ENCODE results near the gene FXN. TPM values are rescaled to one million over a fixed set of nuclear protein-coding genes. Genes with fewer than 3 reads are reported as not detected.
"Not testable (repeated sequence)": the region's sequence is repeated elsewhere in the genome, so short reads cannot be mapped to it uniquely, and the experiment has no call there.

The FXN gene
- total RNA-seq, 4 donors from 2014 or later: 1.8 to 6.1 (median 3.9) TPM

- no peaks in the 10 kb centered on the region for H3K9me3 ChIP-seq
- no peak overlapping the region for H3K4me3 ChIP-seq
- no peaks in the 10 kb centered on the region for H3K36me3 ChIP-seq
- TF ChIP-seq CTCF (IDR thresholded peaks at IDR 0.05) (no peak), POLR2A (IDR thresholded peaks at IDR 0.05) (no peak)
- intact Hi-C loops (cut with DNase I): no loop called here
- 86 to 93% methylated on average over 3 to 6 of the region's 7 CpGs for WGBS, 2 donors
- H3K27me3 ChIP-seq: no peaks in the 10 kb centered on the region
- peaks cover 3 to 30% (median 20%) of the 10 kb centered on the region in 3 donors for H3K4me1 ChIP-seq
- no peak for DNase-seq
- H3K27ac ChIP-seq: no peak overlapping the region
Measured at GRCh38 chr9:69093471-69094103, 58.0 kb downstream of the FXN start.

GRCh38 chr9:69094361-69095135 lies 59.0 kb downstream of the FXN start:
- H3K27ac ChIP-seq; H3K36me3 ChIP-seq; H3K27me3 ChIP-seq; intact Hi-C loops (cut with DNase I); H3K4me3 ChIP-seq; H3K9me3 ChIP-seq; DNase-seq: not testable (repeated sequence)
- H3K4me1 ChIP-seq: peaks cover 3 to 30% (median 20%) of the 10 kb centered on the region in 3 donors
- WGBS, 2 donors: 89 to 99% methylated on average over 11 to 14 of the region's 14 CpGs

GRCh38 chr9:69097064-69097463 lies 61.5 kb downstream of the FXN start:
- no peak for DNase-seq
- WGBS, 2 donors: 22 to 49% methylated on average over 4 of the region's 4 CpGs
- peak overlapping the region in 3 of 4 donors; percentile 52 to 82 (median 62) for H3K27ac ChIP-seq
- H3K27me3 ChIP-seq: no peaks in the 10 kb centered on the region
- TF ChIP-seq CTCF (IDR thresholded peaks at IDR 0.05): no peak
- intact Hi-C loops (cut with DNase I): no loop called here
- H3K4me1 ChIP-seq: peaks cover 0 to 13% (median 6%) of the 10 kb centered on the region in 3 donors
- H3K36me3 ChIP-seq: no peaks in the 10 kb centered on the region
- no peak overlapping the region for H3K4me3 ChIP-seq
- no peaks in the 10 kb centered on the region for H3K9me3 ChIP-seq

GRCh38 chr9:69097923-69098593 lies 62.5 kb downstream of the FXN start:
- TF ChIP-seq POLR2A (IDR thresholded peaks at IDR 0.05) (no peak), CTCF (IDR thresholded peaks at IDR 0.05) (no peak)
- intact Hi-C loops (cut with DNase I): no loop called here
- no peak overlapping the region for H3K4me3 ChIP-seq
- no peak for DNase-seq
- WGBS, 2 donors: 93 to 94% methylated on average over 5 of the region's 5 CpGs
- peaks cover 0 to 13% (median 6%) of the 10 kb centered on the region in 3 donors for H3K4me1 ChIP-seq
- H3K27me3 ChIP-seq: no peaks in the 10 kb centered on the region
- no peaks in the 10 kb centered on the region for H3K9me3 ChIP-seq
- no peaks in the 10 kb centered on the region for H3K36me3 ChIP-seq
- peak overlapping the region in 1 of 4 donors; percentile 46 for H3K27ac ChIP-seq

GRCh38 chr9:69103348-69103996 lies 67.9 kb downstream of the FXN start:
- H3K27ac ChIP-seq; H3K9me3 ChIP-seq; DNase-seq; H3K36me3 ChIP-seq; intact Hi-C loops (cut with DNase I); H3K27me3 ChIP-seq; H3K4me3 ChIP-seq: not testable (repeated sequence)
- H3K4me1 ChIP-seq: peaks cover 0 to 14% (median 0%) of the 10 kb centered on the region in 3 donors
- 92 to 94% methylated on average over 3 of the region's 7 CpGs for WGBS, 2 donors

All from esophagus squamous epithelium (tissue), 5 donors.